GM12873 (cell line): ENCODE data around the gene C11orf24.

Experiments used
- CTCF ChIP-seq: IDR thresholded peaks from 2 replicates; pipeline ENCODE4 v1.5.1; 2012; ENCODE audit warnings: low read depth, mild to moderate bottlenecking, moderate library complexity, low read length, control low read depth; ENCODE audit not compliant: insufficient read depth; ENCODE audit errors: missing control alignments

C11orf24 gene

GRCh38 chr11:68271781-68272608 is at the start of gene C11orf24:
TSS of gene C11orf24 (minus strand) at chr11:68271973. CDS start at chr11:68263767, 8,206 bp downstream.
- TF ChIP-seq CTCF: no peak

GRCh38 chr11:68317147-68317785 is 45.5 kb upstream of the C11orf24 start:
- no peak for TF ChIP-seq CTCF

GRCh38 chr11:68315171-68315920 is 43.6 kb upstream of the C11orf24 start:
- TF ChIP-seq CTCF: no peak

GRCh38 chr11:68314203-68315170 is 42.7 kb upstream of the C11orf24 start:
- no peak for TF ChIP-seq CTCF

GRCh38 chr11:68313574-68314202 is 41.9 kb upstream of the C11orf24 start:
- TF ChIP-seq CTCF: no peak

- no peak for TF ChIP-seq CTCF
Measured at GRCh38 chr11:68312780-68313573, 41.2 kb upstream of the C11orf24 start.
